PC-9 (cell line): ENCODE measurements around the gene AKNAD1. TPM values are rescaled to one million over a fixed set of nuclear protein-coding genes. Genes with fewer than 3 reads are reported as not detected.

Experiments
- BruUV-seq: library from RNA; stranded (reverse); fragments of 400-500 nt; replicated peaks from 2 replicates; lab custom pipeline; 2021; lab: Mats Ljungman, UMichigan
- CTCF ChIA-PET: fragments of 300-600 bp; sonication (Branson Sonifier 250); formaldehyde crosslinking; loops from one replicate; lab custom pipeline; 2022; ENCODE audit warnings: antibody characterized with exemption; lab: Charles Lee
- POLR2A ChIA-PET: fragments of 300-600 bp; sonication (Branson Sonifier 250); formaldehyde crosslinking; loops from one replicate; lab custom pipeline; 2022; ENCODE audit warnings: antibody characterized with exemption; ENCODE audit not compliant: unreplicated experiment; lab: Charles Lee
- DNase-seq, 2 experiments: peaks; one replicate each; pipeline versions ENCODE4 v3.0.0 to v3.0.0-alpha.2; 2015 to 2022; ENCODE audit warnings: mixed read lengths in 1 of 2
- H2AFZ ChIP-seq: fragments of 200-600 bp; sonication (generic); 2 replicates; pipeline ENCODE4 v1.8.1; 2017; ENCODE audit warnings: antibody characterized with exemption
- H3F3A ChIP-seq: fragments of 200-600 bp; sonication (generic); 2 replicates; pipeline ENCODE4 v1.8.1; 2017; ENCODE audit warnings: antibody characterized with exemption, mild to moderate bottlenecking, low read depth; ENCODE audit not compliant: insufficient read depth
- H3K27ac ChIP-seq: fragments of 200-600 bp; sonication (generic); 2 replicates; pipeline ENCODE4 v1.6.1; 2016; ENCODE audit warnings: mixed run types
- H3K27me3 ChIP-seq: fragments of 200-600 bp; sonication (generic); 2 replicates; pipeline ENCODE4 v1.6.1; 2016; ENCODE audit warnings: low read depth, mixed run types; ENCODE audit not compliant: insufficient read depth
- H3K36me3 ChIP-seq: fragments of 200-600 bp; sonication (generic); 2 replicates; pipeline ENCODE4 v1.6.1; 2016; ENCODE audit warnings: low read depth, mixed run types
- H3K4me1 ChIP-seq: fragments of 200-600 bp; sonication (generic); replicated peaks from 2 replicates; pipeline ENCODE4 v1.6.1; 2016; ENCODE audit warnings: mixed run types; ENCODE audit not compliant: insufficient read depth
- H3K4me2 ChIP-seq: fragments of 200-600 bp; sonication (generic); 2 replicates; pipeline ENCODE4 v1.6.1; 2017; ENCODE audit warnings: mixed run types
- H3K4me3 ChIP-seq: fragments of 200-600 bp; sonication (generic); 2 replicates; pipeline ENCODE4 v1.6.1; 2016; ENCODE audit warnings: mixed run types
- H3K79me2 ChIP-seq: fragments of 200-600 bp; sonication (generic); 2 replicates; pipeline ENCODE4 v1.6.1; 2017; ENCODE audit warnings: low read depth, mixed run types
- H3K9me2 ChIP-seq: fragments of 200-600 bp; sonication (generic); 2 replicates; pipeline ENCODE4 v1.8.1; 2017; ENCODE audit warnings: mild to moderate bottlenecking; ENCODE audit not compliant: insufficient read depth
- H3K9me3 ChIP-seq: fragments of 200-600 bp; sonication (generic); 2 replicates; pipeline ENCODE4 v1.8.1; 2016; ENCODE audit warnings: low read depth; ENCODE audit not compliant: insufficient read depth
- H4K20me1 ChIP-seq: fragments of 200-600 bp; sonication (generic); 2 replicates; pipeline ENCODE4 v1.8.1; 2017; ENCODE audit not compliant: insufficient read depth
- EZH2 ChIP-seq: fragments of 200-600 bp; sonication (generic); IDR thresholded peaks from 2 replicates; pipeline ENCODE4 v1.8.0; 2017; ENCODE audit warnings: antibody characterized with exemption, low read depth
- intact Hi-C: fragments of 100-400 bp; cut with micrococcal nuclease; formaldehyde crosslinking; loops from one replicate; pipeline ENCODE4 v1.10.0; 2022; ENCODE audit not compliant: unreplicated experiment
- total RNA-seq: library from RNA; stranded (reverse); gene quantifications from 2 replicates; pipeline ENCODE4 v1.2.3, GENCODE V29; 2021
- TF ChIP-seq, protein P1 (sequence below): fragments of 200-600 bp; sonication (generic); conservative IDR thresholded peaks from 2 replicates; pipeline ENCODE4 v1.6.1; 2017; ENCODE audit warnings: mixed run types, antibody characterized with exemption, mild to moderate bottlenecking, moderate library complexity

Gene AKNAD1
- total RNA-seq, 1 experiment from 2014 or later: not detected

DNA sequence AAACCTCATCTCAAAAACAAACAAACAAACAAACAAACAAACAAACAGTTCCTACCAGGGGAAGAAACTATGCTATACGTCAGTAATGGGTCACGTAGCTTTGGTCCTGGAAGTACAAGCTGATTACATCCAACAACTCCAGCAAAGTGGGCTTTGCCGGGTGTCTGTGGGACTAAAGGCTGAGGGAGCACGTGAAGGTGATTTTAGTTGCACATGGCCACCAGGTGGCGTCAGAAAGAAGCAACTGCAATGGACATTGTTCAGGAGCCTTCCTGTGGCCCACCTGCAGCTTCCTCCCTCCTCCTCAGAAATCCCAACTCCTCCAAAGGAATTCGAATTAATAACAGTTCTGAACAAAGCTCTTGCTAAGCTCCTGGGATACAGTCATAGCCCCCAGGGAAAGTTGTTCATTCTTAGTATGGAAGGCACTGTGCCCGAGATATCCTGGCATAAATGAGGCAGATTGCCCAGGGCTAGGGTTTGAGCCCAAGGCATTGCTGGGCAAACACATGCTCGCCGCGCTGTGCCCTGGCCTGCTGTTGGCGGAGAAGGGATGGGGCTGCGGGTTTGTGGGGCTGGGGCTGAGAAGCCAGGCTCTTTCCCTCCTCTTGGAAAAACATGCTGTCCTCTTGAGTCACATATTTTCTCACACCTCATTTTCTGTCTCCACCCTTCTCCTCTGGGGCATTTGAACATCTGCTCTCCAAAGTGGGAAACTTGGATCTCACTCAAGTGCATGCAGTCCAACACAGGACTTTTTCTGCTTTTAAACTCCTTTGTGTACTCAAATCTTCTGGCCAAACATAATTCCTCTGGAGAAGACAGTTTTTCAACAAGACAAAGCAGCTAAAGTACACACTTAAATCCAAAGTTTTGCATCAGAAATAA is 28.6 kb downstream of the AKNAD1 start:
- peak; percentile 60 to 64 for DNase-seq
- H3K9me2 ChIP-seq: no peaks in the 10 kb centered on the region
- H3F3A ChIP-seq: peaks cover 30% of the 10 kb centered on the region
- ChIA-PET POLR2A (interaction anchor here (0.6 kb wide), 1 partner anchor 81 kb away, joined by 3 read pairs; no protein-coding TSS in a partner anchor), CTCF (interaction anchor here (0.6 to 2.2 kb wide), 6 partner anchors 14 to 570 kb away, joined by 3 to 8 read pairs (median 3); partner anchors contain the start of gene SORT1)
- no peaks in the 10 kb centered on the region for H3K27me3 ChIP-seq
- no peak for TF ChIP-seq EZH2
- TF ChIP-seq, protein P1, sequence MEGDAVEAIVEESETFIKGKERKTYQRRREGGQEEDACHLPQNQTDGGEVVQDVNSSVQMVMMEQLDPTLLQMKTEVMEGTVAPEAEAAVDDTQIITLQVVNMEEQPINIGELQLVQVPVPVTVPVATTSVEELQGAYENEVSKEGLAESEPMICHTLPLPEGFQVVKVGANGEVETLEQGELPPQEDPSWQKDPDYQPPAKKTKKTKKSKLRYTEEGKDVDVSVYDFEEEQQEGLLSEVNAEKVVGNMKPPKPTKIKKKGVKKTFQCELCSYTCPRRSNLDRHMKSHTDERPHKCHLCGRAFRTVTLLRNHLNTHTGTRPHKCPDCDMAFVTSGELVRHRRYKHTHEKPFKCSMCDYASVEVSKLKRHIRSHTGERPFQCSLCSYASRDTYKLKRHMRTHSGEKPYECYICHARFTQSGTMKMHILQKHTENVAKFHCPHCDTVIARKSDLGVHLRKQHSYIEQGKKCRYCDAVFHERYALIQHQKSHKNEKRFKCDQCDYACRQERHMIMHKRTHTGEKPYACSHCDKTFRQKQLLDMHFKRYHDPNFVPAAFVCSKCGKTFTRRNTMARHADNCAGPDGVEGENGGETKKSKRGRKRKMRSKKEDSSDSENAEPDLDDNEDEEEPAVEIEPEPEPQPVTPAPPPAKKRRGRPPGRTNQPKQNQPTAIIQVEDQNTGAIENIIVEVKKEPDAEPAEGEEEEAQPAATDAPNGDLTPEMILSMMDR: peak; percentile 95
- H4K20me1 ChIP-seq: no peaks in the 10 kb centered on the region
- no peaks in the 10 kb centered on the region for H3K9me3 ChIP-seq
- no peak overlapping the region for H3K27ac ChIP-seq
- intact Hi-C loops: loop anchor here (1.0 kb wide), 2 partner anchors 70 to 284 kb away; a partner anchor contains a TSS
- H3K4me3 ChIP-seq: no peak overlapping the region
- H2AFZ ChIP-seq: no peak overlapping the region
- H3K4me1 ChIP-seq: peaks cover 41% of the 10 kb centered on the region
- no peaks in the 10 kb centered on the region for H3K36me3 ChIP-seq
- no TSS peak for BruUV-seq
- peak overlapping the region; percentile 21 for H3K4me2 ChIP-seq
- no peaks in the 10 kb centered on the region for H3K79me2 ChIP-seq

- DNase-seq: no peak
- H3K9me2 ChIP-seq: no peaks in the 10 kb centered on the region
- H3F3A ChIP-seq: peaks cover 22% of the 10 kb centered on the region
- peaks cover 32% of the 10 kb centered on the region for H3K4me1 ChIP-seq
- H4K20me1 ChIP-seq: no peaks in the 10 kb centered on the region
- H3K27me3 ChIP-seq: no peaks in the 10 kb centered on the region
- no peak overlapping the region for H3K4me3 ChIP-seq
- ChIA-PET POLR2A (no interaction called here), CTCF (no interaction called here)
- H3K4me2 ChIP-seq: no peak overlapping the region
- TF ChIP-seq, protein P1: no peak
- no peak for TF ChIP-seq EZH2
- BruUV-seq: no TSS peak
- no peaks in the 10 kb centered on the region for H3K79me2 ChIP-seq
- intact Hi-C loops: no loop called here
- H3K27ac ChIP-seq: no peak overlapping the region
- H3K36me3 ChIP-seq: no peaks in the 10 kb centered on the region
- no peak overlapping the region for H2AFZ ChIP-seq
- no peaks in the 10 kb centered on the region for H3K9me3 ChIP-seq
Measured at GRCh38 chr1:108826081-108826635, 30.7 kb downstream of the AKNAD1 start.

DNA sequence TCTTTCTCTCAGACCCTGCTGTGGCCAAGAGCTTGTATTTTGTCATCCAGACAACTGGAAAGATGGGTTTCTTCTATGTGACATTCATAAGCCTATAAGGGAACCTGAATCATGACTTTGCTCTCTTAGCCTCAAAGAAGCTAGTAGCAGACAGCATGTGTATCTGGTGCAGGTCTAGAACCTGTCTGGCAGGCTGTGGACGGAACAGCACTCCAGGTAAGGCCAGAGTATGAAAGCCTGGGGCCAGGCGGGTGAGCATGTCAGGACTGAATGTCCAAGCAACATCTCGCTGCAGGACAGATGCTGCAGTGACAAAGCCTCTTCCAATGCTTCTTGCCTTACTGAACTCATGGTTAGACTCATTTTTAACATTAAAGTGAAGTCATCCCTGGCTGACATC is 32.8 kb downstream of the AKNAD1 start:
- peak in 1 of 2 experiments; percentile 32 for DNase-seq
- Histone ChIP-seq H2AFZ (no peak overlapping the region), H3F3A (peaks cover 6% of the 10 kb centered on the region; the same call in 1 of the 2 replicates), H3K79me2 (no peaks in the 10 kb centered on the region), H3K4me2 (no peak overlapping the region), H3K4me3 (no peak overlapping the region), H3K9me3 (no peaks in the 10 kb centered on the region), H4K20me1 (no peaks in the 10 kb centered on the region), H3K4me1 (peaks cover 14% of the 10 kb centered on the region), H3K36me3 (no peaks in the 10 kb centered on the region), H3K27ac (no peak overlapping the region), H3K27me3 (no peaks in the 10 kb centered on the region), H3K9me2 (no peaks in the 10 kb centered on the region)
- CTCF ChIA-PET: no interaction called here
- intact Hi-C loops: no loop called here
- no TSS peak for BruUV-seq
- TF ChIP-seq EZH2: no peak
- TF ChIP-seq, protein P1: no peak
- POLR2A ChIA-PET: no interaction called here
